HepG2 (cell line): ENCODE results near the gene RPS6KA3. TPM values are rescaled to one million over a fixed set of nuclear protein-coding genes. Genes with fewer than 3 reads are reported as not detected.

Experiments
- ATAC-seq: fragments of 200-7000 bp; cut with Tn5 transposase; 3 replicates; pipeline ENCODE4 v1.9.1; 2020; ENCODE audit warnings: mild to moderate bottlenecking, moderate library complexity
- BruUV-seq: library from RNA; stranded (reverse); fragments of 400-500 nt; replicated peaks from 2 replicates; lab custom pipeline; 2021; lab: Mats Ljungman, UMichigan
- CTCF ChIA-PET: fragments of 300-600 bp; formaldehyde crosslinking; extraction: SDS; loops from one replicate; lab custom pipeline; 2021; ENCODE audit warnings: low total read pairs, inconsistent platforms, low intra/inter-chr PET ratio; lab: Yijun Ruan, JAX
- POLR2A ChIA-PET: fragments of 350-600 bp; sonication (Branson Sonifier 250); formaldehyde crosslinking; loops from one replicate; lab custom pipeline; 2020; ENCODE audit warnings: antibody characterized with exemption, inconsistent platforms; lab: Yijun Ruan, JAX
- DNase-seq: peaks from one replicate; pipeline ENCODE4 v3.0.0-alpha.2; 2015; ENCODE audit warnings: low spot score
- FAIRE-seq: peaks from 3 replicates; lab custom pipeline; 2011; peaks lifted over from hg19 to GRCh38; lab: Jason Lieb, UNC
- H2AFZ ChIP-seq: one replicate; pipeline ENCODE4 v1.6.1; 2011; ENCODE audit warnings: low read length, inconsistent platforms
- H3K27ac ChIP-seq: fragments of 300-600 bp; 3 replicates; pipeline ENCODE4 v1.8.0; 2011; ENCODE audit warnings: mixed run types, mild to moderate bottlenecking, mixed read lengths, low read length, inconsistent platforms; ENCODE audit not compliant: insufficient read depth; ENCODE audit errors: extremely low read length
- H3K27me3 ChIP-seq, 2 experiments: fragments of 200-600 bp in 1 of 2; 2 replicates in 1 of 2; 3 replicates in 1 of 2; pipeline versions ENCODE4 v1.6.0 to v1.8.0; 2011; ENCODE audit warnings: low read length in 2 of 2, mild to moderate bottlenecking in 2 of 2, moderate library complexity in 2 of 2, inconsistent platforms in 1 of 2; ENCODE audit not compliant: insufficient read depth in 2 of 2, control insufficient read depth in 1 of 2
- H3K36me3 ChIP-seq, 2 experiments: fragments of 200-600 bp in 1 of 2; replicated peaks in 1 of 2; 2 replicates in 1 of 2; 3 replicates in 1 of 2; pipeline versions ENCODE4 v1.5.1 to v1.8.0; 2011; ENCODE audit warnings: low read length in 2 of 2, inconsistent platforms in 1 of 2; ENCODE audit not compliant: insufficient read depth in 2 of 2, control insufficient read depth in 1 of 2
- H3K4me1 ChIP-seq: 2 replicates; pipeline ENCODE4 v1.5.1; 2012; ENCODE audit warnings: low read length, inconsistent platforms; ENCODE audit not compliant: insufficient read depth
- H3K4me2 ChIP-seq: 2 replicates; pipeline ENCODE4 v1.6.0; 2011; ENCODE audit warnings: low read depth, low read length, inconsistent platforms
- H3K4me3 ChIP-seq, 3 experiments: fragments of 200-600 bp in 1 of 3; sonication (generic), shearing (Covaris generic) in 1 of 3; replicated peaks in 1 of 3; 2 replicates each; pipeline ENCODE4 v1.5.1; 2011 to 2016; ENCODE audit warnings: low read length in 3 of 3, inconsistent platforms in 2 of 3, low read depth in 2 of 3, mild to moderate bottlenecking in 2 of 3, control low read depth in 1 of 3, mixed read lengths in 1 of 3; ENCODE audit not compliant: insufficient read depth in 1 of 3
- H3K79me2 ChIP-seq: one replicate; pipeline ENCODE4 v1.6.1; 2011; ENCODE audit warnings: low read length, inconsistent platforms; ENCODE audit not compliant: insufficient read depth
- H3K9ac ChIP-seq: 2 replicates; pipeline ENCODE4 v1.6.0; 2011; ENCODE audit warnings: mild to moderate bottlenecking, low read depth, low read length, inconsistent platforms; ENCODE audit not compliant: insufficient read depth
- H3K9me3 ChIP-seq: 2 replicates; pipeline ENCODE4 v1.5.1; 2012; ENCODE audit warnings: mild to moderate bottlenecking, low read length
- H4K20me1 ChIP-seq: 2 replicates; pipeline ENCODE4 v1.6.0; 2011; ENCODE audit warnings: inconsistent platforms, mild to moderate bottlenecking, low read length, moderate library complexity; ENCODE audit not compliant: insufficient read depth
- ARID2 ChIP-seq: sonication (generic); formaldehyde crosslinking; IDR thresholded peaks from 2 replicates; pipeline ENCODE4 v1.8.1; 2022; ENCODE audit warnings: mild to moderate bottlenecking, missing genetic modification reagents, borderline replicate concordance
- ARNT2 ChIP-seq: sonication (generic); formaldehyde crosslinking; IDR thresholded peaks from 2 replicates; pipeline ENCODE4 v1.8.0; 2022; ENCODE audit warnings: mild to moderate bottlenecking, low read depth, missing genetic modification reagents, moderate library complexity
- GATAD2A ChIP-seq: IDR thresholded peaks from 2 replicates; pipeline ENCODE4 v1.6.1; 2016
- HOXA3 ChIP-seq: sonication (generic); formaldehyde crosslinking; IDR thresholded peaks from 2 replicates; pipeline ENCODE4 v1.5.0; 2020; ENCODE audit warnings: missing genetic modification reagents
- NFE2 ChIP-seq: sonication (generic); formaldehyde crosslinking; IDR thresholded peaks from 2 replicates; pipeline ENCODE4 v1.4.0; 2020; ENCODE audit warnings: missing genetic modification reagents
- SAP130 ChIP-seq: IDR thresholded peaks from 2 replicates; pipeline ENCODE4 v1.6.1; 2016; ENCODE audit warnings: low read depth
- SRY ChIP-seq: sonication (generic); formaldehyde crosslinking; IDR thresholded peaks from 2 replicates; pipeline ENCODE4 v1.8.0; 2022; ENCODE audit warnings: mild to moderate bottlenecking, missing genetic modification reagents
- ZBTB40 ChIP-seq, 2 experiments: fragments of 450-650 bp in 1 of 2; sonication (generic) in 1 of 2; formaldehyde crosslinking in 1 of 2; IDR thresholded peaks; 2 replicates each; pipeline versions ENCODE4 v1.6.1 to v1.8.0; 2016 to 2022; ENCODE audit warnings: antibody characterized with exemption in 1 of 2, mild to moderate bottlenecking in 1 of 2, missing genetic modification reagents in 1 of 2
- ZBTB7B ChIP-seq: sonication (generic); formaldehyde crosslinking; IDR thresholded peaks from 2 replicates; pipeline ENCODE4 v1.4.0; 2020; ENCODE audit warnings: missing genetic modification reagents
- ZNF800 ChIP-seq: sonication (generic); formaldehyde crosslinking; IDR thresholded peaks from 2 replicates; pipeline ENCODE4 v1.4.0; 2020; ENCODE audit warnings: missing genetic modification reagents
- WGBS: methylation state at CpG from one replicate; pipeline ENCODE4 v1.1.6; 2017; ENCODE audit warnings: low lambda C conversion rate; 5-methylcytosine and 5-hydroxymethylcytosine counted together
- in situ Hi-C: cut with HindIII; loops from 2 replicates; pipeline ENCODE4 v1.10.0; 2017; ENCODE audit warnings: low pct_unique_long_range_greater_than_20kb; ENCODE audit not compliant: extremely low pct_ligation_motif_present
- intact Hi-C: fragments of 100-400 bp; cut with micrococcal nuclease; formaldehyde crosslinking; loops from one replicate; pipeline ENCODE4 v1.10.0; 2022; ENCODE audit not compliant: unreplicated experiment
- polyA plus RNA-seq, 8 experiments: library from polyadenylated mRNA; depleted of rRNA in 3 of 8; stranded (reverse) in 7 of 8; unstranded in 1 of 8; fragments of >200 nt; fragmentation: Illumina TruSeq in 4 of 8; extraction: Trizol in 4 of 8; gene quantifications; 2 replicates each; pipeline versions ENCODE4 v1.2.1 to v1.2.3, GENCODE V29; 2011 to 2016; ENCODE audit warnings: low read depth in 4 of 8, missing spikeins in 1 of 8, mixed read lengths in 1 of 8; ENCODE audit not compliant: insufficient read depth in 1 of 8
- total RNA-seq, 5 experiments: library from RNA; depleted of rRNA; stranded (reverse); fragments of >200 nt; fragmentation: Illumina TruSeq; extraction: Trizol; gene quantifications; 2 replicates each; pipeline ENCODE4 v1.2.3, GENCODE V29; 2016; ENCODE audit warnings: low read depth in 1 of 5
- TF ChIP-seq, protein P1 (sequence below): IDR thresholded peaks from 2 replicates; pipeline ENCODE4 v1.6.1; 2016; ENCODE audit warnings: low read depth, borderline replicate concordance
- TF ChIP-seq, protein P2 (sequence below): IDR thresholded peaks from 2 replicates; pipeline ENCODE4 v1.6.1; 2016; ENCODE audit warnings: missing compliant biosample characterization, missing genetic modification reagents, borderline replicate concordance

RPS6KA3 gene
- total and polyA plus RNA-seq, 2 of the 13 experiments (the other 11 are each of a cell fraction or from before 2014, with no cell fraction given), result 314 to 357 TPM

DNA sequence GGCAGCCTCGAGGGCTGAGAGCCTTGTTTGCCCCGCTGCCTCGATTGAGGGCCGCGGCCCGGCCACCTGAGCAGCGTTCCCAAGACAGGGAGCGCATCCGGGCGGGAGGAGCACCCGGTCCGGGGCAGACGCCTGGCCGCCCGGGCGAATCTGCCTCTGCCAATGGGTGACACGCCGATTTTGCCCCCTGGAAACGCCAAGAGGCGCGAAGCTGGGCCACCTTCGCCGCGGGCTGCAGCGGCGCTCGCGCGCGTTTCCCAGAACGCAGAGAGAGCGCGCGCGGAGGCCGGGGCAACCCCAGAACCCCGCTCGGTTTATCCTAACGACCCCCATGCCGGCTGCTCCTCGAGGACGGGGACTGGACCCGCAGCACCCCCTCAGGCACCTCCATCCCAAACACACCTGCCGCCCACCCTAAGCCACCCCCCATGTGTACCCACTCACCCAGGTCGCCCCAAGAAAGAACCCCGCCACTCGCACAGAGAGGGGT, 150.6 kb downstream of the RPS6KA3 start:
- TSS peak; percentile 39 for BruUV-seq
- WGBS, result no CpG with 5 or more reads among the region's 47 CpGs
- POLR2A ChIA-PET, result no interaction called here
- peak overlapping the region; percentile 50 to 71 (median 64); a peak in 5 of 6 replicates for H3K4me3 ChIP-seq
- intact Hi-C loops, result no loop called here
- H3K9ac ChIP-seq, result peak overlapping the region; percentile 49
- H4K20me1 ChIP-seq, result no peaks in the 10 kb centered on the region
- in situ Hi-C loops, result no loop called here
- CTCF ChIA-PET, result no interaction called here
- H2AFZ ChIP-seq, result no peak overlapping the region
- H3K79me2 ChIP-seq, result peaks cover 5% of the 10 kb centered on the region
- no peaks in the 10 kb centered on the region for H3K36me3 ChIP-seq
- no peak overlapping the region for H3K27ac ChIP-seq
- FAIRE-seq (no peak), ATAC-seq (peak; percentile 45), DNase-seq (no peak)
- peaks cover 35% of the 10 kb centered on the region for H3K4me1 ChIP-seq
- H3K9me3 ChIP-seq, result no peaks in the 10 kb centered on the region
- peak overlapping the region; percentile 84 for H3K4me2 ChIP-seq
- H3K27me3 ChIP-seq, result no peaks in the 10 kb centered on the region
- TF ChIP-seq, protein P1, sequence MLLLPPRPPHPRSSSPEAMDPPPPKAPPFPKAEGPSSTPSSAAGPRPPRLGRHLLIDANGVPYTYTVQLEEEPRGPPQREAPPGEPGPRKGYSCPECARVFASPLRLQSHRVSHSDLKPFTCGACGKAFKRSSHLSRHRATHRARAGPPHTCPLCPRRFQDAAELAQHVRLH (CRISPR knock-in tag), result no peak
- no peak for TF ChIP-seq GATAD2A (CRISPR knock-in tag)
- no peak for TF ChIP-seq SRY
- TF ChIP-seq NFE2, result no peak
- peak; percentile 72 for TF ChIP-seq ZNF800
- no peak for TF ChIP-seq SAP130 (CRISPR knock-in tag)
- no peak for TF ChIP-seq HOXA3
- TF ChIP-seq ZBTB40 (IDR thresholded peaks at IDR 0.05), result no peak
- peak; percentile 59; the same call in 1 of the 2 replicates for TF ChIP-seq ZBTB40 (CRISPR knock-in tag; IDR thresholded peaks at IDR 0.05)
- TF ChIP-seq ARID2, result 0 out of 2 replicates have a peak, but pooled peaks have one; percentile 39
- TF ChIP-seq ARNT2, result 0 out of 2 replicates have a peak, but pooled peaks have one; percentile 32
- TF ChIP-seq ZBTB7B (CRISPR knock-in tag), result no peak
- TF ChIP-seq, protein P2, sequence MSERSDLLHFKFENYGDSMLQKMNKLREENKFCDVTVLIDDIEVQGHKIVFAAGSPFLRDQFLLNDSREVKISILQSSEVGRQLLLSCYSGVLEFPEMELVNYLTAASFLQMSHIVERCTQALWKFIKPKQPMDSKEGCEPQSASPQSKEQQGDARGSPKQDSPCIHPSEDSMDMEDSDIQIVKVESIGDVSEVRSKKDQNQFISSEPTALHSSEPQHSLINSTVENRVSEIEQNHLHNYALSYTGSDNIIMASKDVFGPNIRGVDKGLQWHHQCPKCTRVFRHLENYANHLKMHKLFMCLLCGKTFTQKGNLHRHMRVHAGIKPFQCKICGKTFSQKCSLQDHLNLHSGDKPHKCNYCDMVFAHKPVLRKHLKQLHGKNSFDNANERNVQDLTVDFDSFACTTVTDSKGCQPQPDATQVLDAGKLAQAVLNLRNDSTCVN (CRISPR knock-in tag), result no peak
